Islet of Langerhans (tissue), 1 donor: Measurements from ENCODE around the gene B4GAT1.

ENCODE experiments used
- FAIRE-seq: peaks from one replicate; lab custom pipeline; 2011; peaks lifted over from hg19 to GRCh38; lab: Jason Lieb, UNC

Gene B4GAT1

GRCh38 chr11:66302656-66303055 lies 44.8 kb downstream of the B4GAT1 start:
- FAIRE-seq = no peak

GRCh38 chr11:66299186-66299585 lies 48.2 kb downstream of the B4GAT1 start:
- no peak for FAIRE-seq

- no peak for FAIRE-seq
These were observed 49.8 kb downstream of the B4GAT1 start for GRCh38 chr11:66297610-66298009.
